Fibroblast of villous mesenchyme (primary cell): Measurements from ENCODE around the gene CEL. TPM values are rescaled to one million over a fixed set of nuclear protein-coding genes. Genes with fewer than 3 reads are reported as not detected.
A peak's percentile ranks its signal among the peaks of the same experiment; 100 is the strongest.
"Not testable (repeated sequence)": the region's sequence is repeated elsewhere in the genome, so short reads cannot be mapped to it uniquely, and the experiment has no call there.

Experiments used
- DNase-seq: peaks from one replicate; pipeline ENCODE4 v3.0.0-alpha.2; 2010; ENCODE audit warnings: low read depth
- H3K4me3 ChIP-seq: 2 replicates; pipeline ENCODE4 v1.5.1; 2011; ENCODE audit warnings: low read depth, mild to moderate bottlenecking, low read length
- total RNA-seq: library from RNA; depleted of rRNA; stranded (reverse); fragments of >200 nt; gene quantifications from 2 replicates; pipeline ENCODE4 v1.2.3, GENCODE V29; 2012
- TF ChIP-seq, protein P1 (sequence below): IDR thresholded peaks from 2 replicates; pipeline ENCODE4 v1.5.1; 2012; ENCODE audit warnings: low read depth, mild to moderate bottlenecking, low read length; ENCODE audit not compliant: insufficient read depth

Gene CEL
- total RNA-seq, 1 donor: under 0.01 TPM

DNA sequence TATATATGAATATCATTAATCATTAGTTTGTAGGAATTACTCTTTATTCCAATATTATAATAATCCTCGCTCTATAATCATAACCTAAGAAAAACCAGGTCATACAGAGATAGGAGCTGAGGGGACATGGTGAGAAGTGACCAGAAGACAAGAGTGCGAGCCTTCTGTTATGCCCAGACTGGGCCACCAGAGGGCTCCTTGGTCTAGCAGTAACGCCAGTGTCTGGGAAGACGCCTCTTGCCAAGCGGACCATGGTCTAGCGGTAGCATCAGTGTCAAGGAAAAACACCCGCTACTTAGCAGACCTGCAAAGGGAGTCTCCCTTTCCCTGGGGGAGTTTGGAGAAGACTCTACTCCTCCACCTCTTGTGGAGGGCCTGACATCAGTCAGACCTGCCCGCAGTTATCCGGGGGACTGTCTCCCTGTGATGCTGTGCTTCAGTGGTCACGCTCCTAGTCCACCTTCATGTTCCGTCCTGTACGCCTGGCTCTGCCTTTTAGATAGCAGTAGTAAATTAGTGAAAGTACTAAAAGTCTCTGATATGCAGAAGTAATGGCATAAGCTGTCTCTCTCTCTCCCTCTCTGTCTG lies 20.8 kb upstream of the CEL start:
- DNase-seq: peak; percentile 42
- TF ChIP-seq, protein P1, sequence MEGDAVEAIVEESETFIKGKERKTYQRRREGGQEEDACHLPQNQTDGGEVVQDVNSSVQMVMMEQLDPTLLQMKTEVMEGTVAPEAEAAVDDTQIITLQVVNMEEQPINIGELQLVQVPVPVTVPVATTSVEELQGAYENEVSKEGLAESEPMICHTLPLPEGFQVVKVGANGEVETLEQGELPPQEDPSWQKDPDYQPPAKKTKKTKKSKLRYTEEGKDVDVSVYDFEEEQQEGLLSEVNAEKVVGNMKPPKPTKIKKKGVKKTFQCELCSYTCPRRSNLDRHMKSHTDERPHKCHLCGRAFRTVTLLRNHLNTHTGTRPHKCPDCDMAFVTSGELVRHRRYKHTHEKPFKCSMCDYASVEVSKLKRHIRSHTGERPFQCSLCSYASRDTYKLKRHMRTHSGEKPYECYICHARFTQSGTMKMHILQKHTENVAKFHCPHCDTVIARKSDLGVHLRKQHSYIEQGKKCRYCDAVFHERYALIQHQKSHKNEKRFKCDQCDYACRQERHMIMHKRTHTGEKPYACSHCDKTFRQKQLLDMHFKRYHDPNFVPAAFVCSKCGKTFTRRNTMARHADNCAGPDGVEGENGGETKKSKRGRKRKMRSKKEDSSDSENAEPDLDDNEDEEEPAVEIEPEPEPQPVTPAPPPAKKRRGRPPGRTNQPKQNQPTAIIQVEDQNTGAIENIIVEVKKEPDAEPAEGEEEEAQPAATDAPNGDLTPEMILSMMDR: peak; percentile 67
- H3K4me3 ChIP-seq: not testable (repeated sequence)

DNA sequence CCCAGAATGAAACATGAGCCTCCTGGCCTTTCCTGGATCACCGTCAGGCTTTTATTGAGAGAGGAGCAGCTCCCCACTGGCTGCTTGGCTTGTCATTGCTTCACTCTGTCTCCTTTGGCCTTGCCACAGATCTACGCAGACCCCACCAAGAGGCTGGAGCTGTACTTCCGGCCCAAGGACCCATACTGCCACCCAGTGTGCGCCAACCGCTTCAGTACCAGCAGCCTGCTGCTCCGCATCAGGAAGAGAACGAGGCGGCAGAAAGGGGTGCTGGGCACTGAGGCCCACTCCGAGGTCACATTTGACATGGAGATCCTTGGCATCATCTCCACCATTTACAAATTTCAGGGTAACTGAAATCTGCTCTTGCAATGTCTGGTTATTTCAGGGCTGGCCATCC lies 19.8 kb upstream of the CEL start:
- DNase-seq: no peak
- TF ChIP-seq, protein P1: no peak
- no peak overlapping the region for H3K4me3 ChIP-seq

DNA sequence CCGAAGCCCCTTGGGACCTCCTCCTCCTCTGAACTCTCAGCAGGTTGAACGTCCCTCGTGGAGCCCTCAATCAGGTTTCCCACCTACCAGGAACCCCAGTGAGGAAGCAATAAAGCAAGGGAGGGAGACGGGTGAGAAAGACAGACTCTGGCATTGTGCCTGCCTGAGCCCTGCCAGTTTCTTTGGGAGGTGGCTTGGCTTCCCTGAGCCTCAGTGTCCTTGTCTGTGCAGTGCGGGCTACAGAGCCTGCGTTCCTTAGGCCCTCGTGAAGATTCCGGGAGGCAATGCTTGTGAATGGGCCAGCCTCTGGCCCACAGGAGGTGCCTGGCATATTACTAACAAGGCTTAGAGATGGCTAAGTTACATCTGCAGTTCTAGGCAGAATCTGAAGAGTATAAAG lies 19.1 kb upstream of the CEL start:
- DNase-seq: no peak
- H3K4me3 ChIP-seq: no peak overlapping the region
- TF ChIP-seq, protein P1: no peak

DNA sequence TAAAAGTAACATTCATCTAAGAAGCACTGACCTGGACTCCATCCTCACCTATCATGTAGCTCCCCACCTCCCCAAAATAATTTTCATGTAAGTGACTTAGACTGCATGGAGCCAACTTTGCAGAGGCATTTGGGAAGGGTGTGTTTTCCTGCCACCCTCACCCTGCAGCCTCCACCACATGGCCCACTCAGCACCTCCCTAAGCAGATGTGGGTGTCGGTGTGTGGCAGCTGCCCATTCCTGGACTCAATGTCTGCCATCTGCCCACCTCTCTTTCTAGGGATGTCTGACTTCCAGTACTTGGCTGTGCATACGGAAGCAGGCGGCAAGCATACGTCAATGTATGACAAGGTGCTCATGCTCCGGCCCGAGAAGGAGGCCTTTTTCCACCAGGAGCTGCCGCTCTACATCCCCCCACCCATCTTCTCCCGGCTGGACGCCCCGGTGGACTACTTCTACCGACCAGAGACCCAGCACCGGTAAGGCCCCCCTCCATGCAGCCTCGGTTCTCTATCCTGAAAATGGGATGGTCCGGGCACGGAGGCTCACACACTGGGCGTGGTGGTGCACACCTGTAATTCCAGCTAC lies 18.2 kb upstream of the CEL start:
- TF ChIP-seq, protein P1: no peak
- no peak overlapping the region for H3K4me3 ChIP-seq
- DNase-seq: no peak

DNA sequence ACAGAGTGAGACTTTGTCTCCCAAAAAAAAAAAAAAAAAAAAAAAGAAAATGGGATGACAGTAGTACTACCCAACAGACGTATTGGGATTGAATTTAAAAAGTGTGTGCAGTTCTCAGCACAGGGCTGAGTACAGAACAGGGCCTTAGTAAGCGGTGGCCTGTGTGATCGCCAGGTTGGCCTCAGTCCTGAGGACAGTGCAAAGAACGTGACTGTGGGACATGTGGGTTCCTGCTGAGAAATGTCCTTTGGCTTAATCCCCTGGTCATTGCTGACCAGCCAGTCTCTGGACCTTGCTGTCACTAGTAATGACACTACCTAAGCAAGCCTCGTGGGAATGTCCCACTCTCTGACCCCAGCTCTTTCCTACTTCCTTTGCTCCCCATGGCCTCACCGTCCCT lies 17.7 kb upstream of the CEL start:
- no peak overlapping the region for H3K4me3 ChIP-seq
- DNase-seq: no peak
- TF ChIP-seq, protein P1: no peak

DNA sequence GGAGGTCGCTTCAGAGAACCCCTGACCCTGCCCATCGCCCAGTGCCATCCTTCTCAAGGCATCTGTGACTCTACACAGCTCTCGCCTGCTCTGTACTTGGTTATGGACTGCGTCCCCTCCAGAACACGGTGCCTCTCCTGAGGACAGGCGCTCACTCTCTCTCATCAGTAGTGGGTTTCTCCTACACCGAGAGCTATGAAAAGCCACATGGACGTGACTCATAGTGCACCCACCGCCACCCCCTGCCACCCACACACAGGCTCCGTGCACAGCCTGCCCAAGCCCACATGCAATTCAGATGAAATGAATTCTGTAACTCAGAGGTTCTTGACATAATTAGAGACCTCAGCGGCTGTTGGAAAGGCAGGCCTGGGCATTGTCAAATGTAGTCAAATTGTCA lies 17.1 kb upstream of the CEL start:
- TF ChIP-seq, protein P1: no peak
- no peak overlapping the region for H3K4me3 ChIP-seq
- no peak for DNase-seq

DNA sequence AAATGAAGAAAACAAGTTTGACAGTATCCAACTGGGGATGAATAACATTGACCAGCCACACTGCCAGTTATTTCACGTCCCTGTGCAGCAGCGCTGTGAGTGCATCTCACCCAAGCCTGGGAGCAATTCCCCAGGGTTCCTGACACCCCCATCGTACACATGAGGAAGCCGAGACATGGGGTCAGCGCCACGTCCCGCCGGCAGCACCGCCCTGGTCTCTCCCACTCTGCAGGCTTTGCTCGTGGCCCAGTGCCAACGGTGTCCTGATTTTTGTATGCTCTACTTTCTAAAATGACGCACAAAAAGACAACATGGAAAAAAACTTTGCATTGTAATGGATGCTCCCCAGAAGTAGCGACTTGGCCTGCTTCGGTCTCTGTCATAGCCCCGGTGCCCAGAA lies 16.6 kb upstream of the CEL start:
- TF ChIP-seq, protein P1: no peak
- no peak for DNase-seq
- no peak overlapping the region for H3K4me3 ChIP-seq
